GM19438 (cell line): ENCODE measurements around the gene PIM3.

Experiments used
- ATAC-seq: cut with Tn5 transposase; IDR thresholded peaks from one replicate; pipeline ENCODE4 v1.9.1; 2021; ENCODE audit warnings: low read depth; ENCODE audit not compliant: unreplicated experiment

PIM3 gene

DNA sequence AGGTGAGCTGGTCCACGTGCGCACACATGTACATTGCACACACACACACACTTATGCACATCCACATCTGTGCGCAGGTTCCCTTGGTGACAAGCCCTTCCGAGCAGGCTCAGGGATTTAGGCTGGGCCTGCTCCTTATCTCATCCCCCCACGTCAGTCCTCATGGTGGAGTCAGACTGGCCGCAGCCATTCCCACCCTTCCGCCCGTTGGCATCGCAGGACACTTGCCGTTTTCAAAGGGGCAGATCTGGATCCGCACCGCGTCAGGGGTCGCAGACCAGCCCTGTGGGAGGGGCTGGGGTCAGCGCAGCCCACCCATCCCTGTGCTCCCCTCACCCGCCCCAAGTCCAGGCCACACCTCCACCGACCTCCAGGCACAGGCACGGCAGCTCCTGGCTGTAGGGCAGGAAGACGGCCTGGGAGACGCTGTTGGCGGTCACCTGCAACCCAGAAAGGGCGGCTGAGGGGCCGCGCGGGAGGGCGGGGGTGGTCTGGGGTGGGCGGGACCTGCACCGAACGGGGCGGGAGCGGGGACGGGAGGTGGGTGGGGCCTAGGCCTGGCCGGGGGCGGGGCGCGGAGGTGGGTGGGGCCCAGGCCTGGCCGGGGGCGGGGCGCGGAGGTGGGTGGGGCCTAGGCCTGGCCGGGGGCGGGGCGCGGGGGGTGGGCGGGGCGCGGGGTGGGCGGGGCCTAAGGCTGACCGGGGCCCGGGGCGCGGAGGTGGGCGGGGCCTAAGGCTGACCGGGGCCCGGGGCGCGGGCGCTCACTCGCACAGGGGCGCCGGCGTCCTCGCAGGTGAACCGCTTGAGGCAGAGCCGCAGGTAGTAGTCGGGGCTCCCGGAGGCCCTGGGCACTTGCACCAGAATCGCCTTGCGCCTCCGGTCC, 38.7 kb downstream of the PIM3 start:
- no peak for ATAC-seq

DNA sequence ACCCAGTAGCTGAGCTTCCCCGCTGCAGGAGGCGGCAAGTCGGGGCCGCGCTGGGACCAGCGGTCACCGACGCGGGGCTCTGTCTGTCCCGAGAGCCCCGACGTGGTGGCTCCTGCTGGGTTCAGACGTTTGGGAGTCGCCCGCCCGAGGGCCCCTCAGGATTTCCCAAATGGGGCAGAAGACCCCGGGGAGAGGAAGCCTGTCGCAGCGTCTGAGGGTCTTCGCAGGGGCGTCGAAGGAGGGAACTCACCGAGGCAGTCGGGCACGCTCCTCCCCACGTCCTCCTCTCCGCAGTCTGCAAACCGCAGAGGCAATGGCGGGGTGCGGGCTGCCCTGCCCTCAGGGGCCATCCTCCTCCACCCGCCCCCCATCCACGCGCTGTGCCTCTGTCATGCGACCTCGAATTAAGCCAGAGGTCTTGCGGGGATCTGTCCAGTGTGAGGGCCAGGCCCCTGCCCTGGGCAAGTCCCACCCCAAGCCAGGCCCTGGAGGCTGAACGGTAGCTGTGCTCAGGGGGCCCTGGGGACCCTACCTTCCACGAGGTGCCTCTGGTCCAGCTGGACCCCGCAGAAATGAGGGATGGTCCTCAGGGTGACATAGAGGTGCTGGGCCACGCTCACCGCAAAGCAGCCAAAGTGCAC, 39.5 kb downstream of the PIM3 start:
- ATAC-seq = no peak

DNA sequence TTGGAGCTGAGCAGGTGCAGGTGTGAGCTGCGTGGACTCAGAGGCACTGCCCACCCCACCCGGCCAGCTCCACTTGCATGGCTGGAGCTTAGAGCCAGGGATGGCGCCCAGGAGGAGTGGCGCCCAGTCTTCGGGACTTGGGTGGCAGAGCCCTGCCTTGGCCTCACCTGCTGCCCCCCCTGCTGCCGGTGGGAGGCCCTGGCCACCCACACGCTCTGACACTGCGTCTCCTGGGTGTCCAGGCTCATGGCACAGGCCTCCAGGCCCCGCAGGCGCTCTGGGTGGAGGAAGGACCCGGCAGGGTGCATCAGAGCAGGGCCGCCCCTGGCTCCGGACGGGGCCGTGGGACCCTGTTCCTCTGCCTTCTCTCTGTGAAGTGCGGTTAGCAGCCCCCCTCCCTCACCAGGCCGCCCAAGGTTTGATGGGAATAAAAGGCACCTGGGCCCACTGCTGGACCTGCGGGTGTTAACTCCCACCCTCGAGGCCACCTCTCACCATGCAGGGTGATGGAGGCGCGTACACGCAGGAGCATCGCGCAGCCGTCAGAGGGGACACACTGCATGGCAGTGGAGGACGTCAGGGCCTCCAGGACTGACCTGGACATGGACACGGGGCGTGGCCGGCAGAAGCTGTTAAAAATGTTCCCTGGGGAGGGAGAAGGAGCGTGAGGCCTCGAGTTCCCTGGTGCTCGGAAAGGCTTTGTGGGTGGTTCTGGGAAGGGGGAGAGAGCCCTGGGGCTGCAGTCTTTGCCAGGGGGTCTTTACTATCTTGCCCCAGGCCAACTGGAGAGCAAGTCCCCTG, 40.2 kb downstream of the PIM3 start:
- no peak for ATAC-seq

DNA sequence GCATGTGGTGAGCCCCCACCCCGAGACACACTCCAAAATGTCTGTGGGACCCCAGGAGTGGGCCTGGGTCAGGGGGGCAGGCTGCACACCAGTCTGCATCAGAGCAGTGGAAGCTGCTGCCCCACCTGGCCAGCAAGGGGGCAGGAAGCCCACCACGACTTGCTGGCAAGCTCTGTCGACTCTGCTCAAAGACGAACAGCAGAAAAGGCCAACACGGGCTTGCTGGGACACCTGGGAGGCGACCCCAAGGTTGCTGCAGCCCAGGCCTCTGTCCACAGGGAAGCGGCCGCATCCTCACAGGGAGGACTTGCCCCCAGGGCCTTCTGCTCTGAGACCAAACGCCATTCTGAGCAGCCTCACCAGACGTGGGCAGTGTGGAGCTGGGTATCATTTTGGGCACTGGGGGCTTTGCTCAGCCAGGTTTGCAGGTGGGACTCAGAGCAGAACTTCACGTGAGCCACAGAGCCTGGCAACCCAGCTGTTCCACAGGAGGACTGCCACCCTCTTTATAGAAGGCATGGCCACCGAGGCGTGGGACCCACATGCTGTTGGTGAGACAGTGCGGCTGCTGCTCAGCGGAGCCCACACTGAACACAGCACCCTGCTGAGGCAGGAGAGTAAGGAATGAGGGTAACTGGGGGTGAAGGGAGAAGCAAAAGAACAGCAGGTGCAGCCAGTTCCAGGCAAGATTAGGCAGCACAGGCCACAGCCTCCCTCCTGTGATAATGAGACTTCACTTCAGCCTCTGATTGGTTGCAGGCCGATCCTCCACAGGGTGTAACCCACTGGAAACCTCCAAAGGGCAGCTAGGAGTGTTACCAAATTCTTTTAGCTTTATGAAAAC, 41.0 kb downstream of the PIM3 start:
- ATAC-seq = no peak

DNA sequence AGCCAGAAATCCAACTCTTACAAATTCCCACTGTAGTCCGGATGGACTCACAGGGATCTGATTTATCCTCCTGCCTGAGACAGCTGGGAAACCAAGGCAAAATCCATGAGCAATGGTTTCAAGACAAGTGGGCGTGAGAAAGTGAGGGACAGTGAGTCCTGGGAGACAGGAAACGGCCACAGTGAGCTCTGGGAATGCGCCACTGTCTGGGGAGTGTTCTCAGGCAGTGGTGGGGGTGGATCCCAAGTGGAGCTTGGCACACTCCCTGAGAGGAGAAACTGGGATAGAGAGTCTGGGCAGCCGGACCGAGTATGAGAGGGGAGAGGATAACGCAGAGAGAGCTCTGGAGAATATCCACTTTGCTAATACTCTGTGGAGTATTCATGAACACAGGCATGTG, 42.2 kb downstream of the PIM3 start:
- no peak for ATAC-seq

DNA sequence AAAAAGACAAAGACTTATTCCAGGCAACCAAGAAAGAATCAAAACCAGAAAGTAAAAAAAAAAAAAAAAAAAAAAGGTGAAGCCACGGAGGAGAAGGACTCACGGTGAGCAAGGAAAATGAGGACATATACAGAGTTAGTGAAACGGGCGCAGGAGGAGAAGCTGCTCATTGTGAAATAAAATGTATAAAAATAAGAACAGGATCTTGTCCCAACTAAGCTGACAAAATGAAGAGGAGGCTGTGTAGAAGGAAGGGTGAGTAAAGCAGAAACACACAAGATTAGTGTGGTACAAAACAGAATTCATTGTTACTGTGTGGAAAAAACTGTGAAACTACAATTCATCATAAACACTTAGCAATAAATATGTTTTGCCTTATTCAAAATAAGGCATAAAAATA, 44.3 kb downstream of the PIM3 start:
- ATAC-seq = no peak

DNA sequence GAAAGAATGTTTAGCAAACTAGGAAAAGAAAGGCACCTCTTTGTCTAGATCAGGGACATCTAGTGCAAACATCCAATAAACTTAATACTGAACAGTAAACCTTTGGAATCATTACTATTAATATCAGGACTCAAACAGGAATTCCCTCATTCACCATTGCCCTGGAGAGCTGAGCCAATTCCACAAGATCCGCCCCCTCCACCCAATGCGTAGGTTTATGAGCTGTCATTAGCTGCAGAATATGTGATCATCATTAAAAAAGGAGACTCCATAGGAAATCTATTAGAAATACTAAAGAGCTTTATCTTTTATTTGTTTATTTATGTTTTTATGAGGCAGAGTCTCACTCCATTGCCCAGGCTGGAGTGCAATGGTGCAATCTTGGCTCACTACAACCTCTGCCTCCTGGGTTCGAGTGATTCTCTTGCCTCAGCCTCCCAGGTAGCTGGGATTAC, 46.5 kb downstream of the PIM3 start:
- no peak for ATAC-seq

DNA sequence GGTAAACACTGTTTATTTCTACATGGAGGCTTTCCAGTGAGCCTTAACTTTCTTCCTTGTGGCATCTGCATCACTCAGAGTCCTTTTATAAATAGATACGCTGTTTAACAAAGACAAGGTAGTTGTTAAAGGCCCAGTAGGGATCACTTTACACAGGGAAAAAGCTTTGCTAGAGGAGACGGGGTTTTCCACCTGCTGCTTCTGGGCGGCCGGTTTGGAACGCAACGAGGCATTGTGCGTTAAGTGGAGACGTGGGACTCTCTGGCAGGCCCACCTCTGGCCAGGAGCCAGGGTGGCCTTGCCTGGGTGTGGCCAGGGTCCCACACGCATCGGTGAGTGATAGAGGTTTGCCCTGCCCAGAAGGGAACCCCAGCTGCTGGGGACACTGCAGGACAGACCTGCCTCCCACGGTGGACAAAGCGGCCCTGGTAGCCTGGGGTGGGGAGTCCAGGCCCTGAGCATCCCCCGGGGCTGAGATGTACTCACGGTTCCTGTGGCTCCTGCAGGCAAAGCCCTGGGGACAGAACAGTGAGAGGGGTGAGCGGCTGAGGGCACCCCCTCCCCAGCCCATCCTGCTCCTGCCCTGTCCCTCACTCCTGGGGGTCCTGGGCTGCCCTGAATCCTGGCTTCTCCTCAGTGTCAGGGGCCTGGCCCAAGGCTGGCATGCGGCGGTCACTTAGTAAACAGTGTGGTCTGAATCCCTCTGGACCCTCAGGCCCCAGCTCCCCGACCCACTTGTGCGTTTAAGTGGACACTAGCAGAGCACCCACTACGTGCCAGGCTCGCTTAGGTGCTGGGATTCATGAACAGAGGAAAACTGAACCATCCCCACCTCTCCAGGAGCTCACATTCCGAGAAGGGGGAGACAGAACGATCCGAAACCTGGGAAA, 47.8 kb downstream of the PIM3 start:
- ATAC-seq = no peak

DNA sequence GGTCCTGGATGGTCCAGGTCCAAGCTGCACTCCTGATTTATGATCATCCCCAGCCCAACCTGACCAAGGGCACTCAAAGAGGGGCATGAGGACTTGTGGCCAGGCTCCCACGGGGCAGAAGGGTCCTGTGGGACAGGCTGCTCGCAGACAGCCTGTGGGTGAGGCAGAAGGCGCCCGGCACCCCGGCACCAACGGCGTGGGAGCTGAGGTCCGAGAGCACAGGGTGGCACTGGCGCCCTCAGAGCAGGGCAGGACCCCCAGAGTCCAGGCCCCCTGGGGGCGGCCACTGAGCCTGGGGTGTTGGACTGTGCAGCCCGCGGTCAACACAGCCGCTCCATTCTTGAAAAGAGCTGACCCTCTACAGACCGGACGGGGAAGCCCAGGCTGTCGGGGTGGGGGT, 48.7 kb downstream of the PIM3 start:
- ATAC-seq = no peak

DNA sequence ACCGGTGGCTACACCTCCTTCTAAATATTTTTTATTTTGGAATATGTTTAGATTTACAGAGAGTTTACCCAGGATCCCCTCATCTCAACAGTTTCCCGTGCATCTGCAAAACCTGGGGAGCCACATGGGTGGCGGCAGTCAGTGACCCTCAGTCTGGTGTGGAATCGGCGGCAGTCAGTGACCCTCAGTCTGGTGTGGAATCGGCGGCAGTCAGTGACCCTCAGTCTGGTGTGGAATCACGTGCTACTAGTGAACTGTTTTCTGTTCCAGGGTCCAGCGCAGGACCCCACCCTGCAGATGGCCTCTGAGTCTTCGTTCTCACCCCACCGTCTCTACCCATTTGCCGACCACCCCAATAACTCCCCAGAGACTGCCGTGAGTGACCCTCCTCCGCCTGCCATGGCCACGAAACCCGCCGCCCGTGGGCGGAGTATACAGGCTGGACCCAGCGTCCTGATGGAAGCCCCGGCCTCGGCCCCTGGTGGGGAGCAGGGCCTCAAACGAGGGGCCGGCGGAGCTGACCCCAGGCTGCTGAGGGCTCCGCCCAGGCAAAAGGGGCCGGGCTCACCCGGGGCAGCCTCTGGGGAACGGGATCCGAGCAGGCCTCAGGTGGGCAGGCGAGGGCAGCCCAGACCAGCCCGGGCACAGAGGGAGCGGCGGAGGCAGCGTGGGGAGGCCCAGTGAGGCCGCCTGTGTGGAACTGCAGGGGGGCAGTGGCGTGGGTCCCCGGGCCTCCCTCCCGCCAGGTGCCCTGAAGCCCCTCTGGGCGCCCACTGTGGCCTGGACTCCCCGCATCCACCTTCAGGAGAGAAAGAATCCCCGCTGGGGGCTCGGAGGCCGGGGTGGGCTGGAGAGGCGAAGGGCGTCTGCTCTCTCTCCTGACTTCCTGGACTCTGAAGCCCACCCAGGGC, 49.4 kb downstream of the PIM3 start:
- no peak for ATAC-seq

DNA sequence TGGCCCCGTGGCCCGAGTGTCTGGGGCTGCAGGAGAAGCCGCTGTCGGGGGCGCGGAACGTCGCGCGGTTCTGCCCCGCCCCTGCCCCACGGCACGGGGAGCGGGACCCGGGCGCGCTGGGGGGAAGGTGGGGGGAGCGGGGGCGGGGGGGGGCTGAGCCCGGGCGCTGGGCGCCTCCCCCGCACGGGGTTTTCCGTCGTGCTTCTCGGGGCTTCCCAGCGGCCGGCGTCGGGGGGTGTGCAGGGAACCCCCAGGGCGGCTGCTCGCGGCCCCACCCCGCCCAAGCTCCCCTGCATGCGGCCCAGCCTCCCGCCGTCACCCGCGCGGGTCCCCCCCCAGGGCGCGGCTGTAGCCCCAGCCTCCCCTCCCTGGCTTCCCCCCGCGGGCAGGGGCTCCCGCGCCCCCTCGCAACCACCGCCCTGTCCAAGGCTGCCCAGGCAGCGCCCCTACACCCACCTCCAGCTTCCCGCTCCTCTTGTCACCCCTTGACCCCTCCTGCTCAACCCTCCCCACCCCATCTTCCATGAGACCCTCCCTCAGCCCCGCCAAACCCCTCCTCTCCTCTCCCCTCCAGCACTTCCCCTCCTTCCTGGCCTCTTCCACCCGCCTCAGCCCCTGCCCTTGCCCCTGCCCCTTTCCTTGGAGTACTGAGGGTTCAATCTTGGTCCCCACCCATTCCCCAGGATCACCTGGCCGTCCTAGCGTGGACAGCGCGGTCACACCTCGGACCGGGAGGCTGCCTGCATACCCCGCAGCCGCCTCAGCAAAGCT, 50.3 kb downstream of the PIM3 start:
- ATAC-seq = no peak

DNA sequence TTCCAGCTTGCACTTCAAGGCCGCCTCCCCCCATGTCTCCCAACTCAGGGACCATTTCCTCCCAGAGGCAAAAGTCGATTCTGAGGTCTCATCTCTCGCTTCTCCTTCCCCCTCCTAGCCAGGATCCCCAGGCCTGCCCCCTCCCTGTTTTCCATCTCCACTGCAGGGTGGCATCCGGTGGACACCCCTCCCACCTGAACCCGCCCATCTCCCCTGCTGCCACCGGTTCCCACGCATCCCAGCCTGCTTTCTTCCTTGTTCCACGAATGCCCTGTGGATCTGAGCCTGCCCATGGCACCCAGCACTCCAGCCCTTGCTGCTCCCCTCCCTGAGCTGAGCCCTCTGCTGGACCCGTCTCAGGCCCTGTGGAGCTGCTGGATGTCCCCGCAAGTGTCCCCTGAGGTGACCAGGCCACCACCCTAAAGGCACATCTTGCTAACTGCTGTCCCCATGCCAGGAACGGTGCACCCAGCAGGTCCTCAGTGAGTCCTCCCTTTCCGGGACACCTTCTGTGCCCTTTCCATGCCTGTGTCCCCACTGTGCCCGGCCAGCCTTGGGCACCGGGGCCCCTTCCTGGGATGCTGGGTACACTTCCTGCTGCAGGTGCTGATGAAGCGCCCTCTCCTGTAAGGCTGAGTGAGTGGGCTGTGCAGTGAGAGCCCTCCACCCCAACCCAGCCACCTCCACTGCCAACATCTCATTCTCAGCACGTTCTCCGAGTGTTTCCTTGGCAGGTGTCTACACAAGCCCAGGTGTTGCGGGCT, 51.1 kb downstream of the PIM3 start:
- no peak for ATAC-seq

DNA sequence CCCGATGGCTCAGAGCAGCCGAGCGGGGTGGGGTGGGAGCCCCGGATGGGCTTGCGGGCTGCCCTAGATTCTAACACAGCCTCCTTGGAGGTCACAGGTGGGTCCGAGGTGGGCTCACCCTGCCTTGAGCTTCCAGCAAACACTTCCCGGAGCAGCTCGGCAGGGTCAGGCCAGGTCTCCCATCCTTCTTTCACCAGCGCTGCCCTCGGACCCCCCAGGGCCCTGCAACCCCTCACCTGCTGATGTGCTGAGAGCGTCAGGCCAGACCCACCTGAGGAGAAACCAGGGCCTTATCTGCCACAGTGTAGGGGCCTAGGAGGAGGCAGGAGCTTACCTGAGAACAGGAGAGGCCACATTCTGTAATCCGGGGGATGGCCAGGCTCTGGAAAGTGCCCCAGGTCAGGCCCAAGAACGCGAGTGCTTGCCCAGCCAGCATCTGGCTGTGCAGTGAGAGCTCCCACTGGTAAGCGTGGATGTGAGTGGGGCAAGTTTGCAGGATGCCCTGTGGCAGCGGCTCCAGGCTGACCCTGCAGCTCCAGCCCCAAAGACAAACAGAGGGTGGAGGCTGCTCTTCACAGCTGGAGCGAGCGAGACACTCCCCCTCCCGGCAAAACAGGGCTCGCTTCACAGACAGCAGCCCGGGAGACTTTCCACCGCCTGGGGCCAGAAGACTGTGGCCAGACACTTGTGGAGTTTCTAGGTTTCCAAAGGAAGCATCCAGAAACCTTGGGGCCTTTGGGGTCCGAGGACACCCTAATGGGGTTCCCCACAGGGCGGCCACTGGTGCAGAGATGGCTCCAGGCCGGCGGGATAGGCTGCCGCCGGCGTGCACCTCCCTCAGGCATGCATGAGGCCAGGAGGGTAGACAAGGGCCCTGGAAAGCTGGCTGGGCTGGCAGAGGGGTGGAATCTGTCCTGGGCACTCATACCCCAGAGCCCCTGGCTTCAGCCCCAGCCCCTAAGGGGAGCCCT, 51.9 kb downstream of the PIM3 start, which contains the start of gene IL17REL:
TSS of gene IL17REL (minus strand) at position 555 of the 971 bp plus-strand sequence. CDS start at position 436, 119 bp downstream.
- no peak for ATAC-seq
